Endodermal cell (in vitro differentiated cells): ENCODE data around the gene SDSL. TPM values are rescaled to one million over a fixed set of nuclear protein-coding genes. Genes with fewer than 3 reads are reported as not detected.

Source experiments
- DNase-seq: peaks from one replicate; pipeline ENCODE4 v3.0.0-alpha.2; 2017
- H3K27ac ChIP-seq: 2 replicates; pipeline ENCODE4 v1.5.1; 2013; ENCODE audit warnings: mild to moderate bottlenecking, low read depth, low read length, moderate library complexity
- H3K27me3 ChIP-seq: 2 replicates; pipeline ENCODE4 v1.6.1; 2013; ENCODE audit warnings: mild to moderate bottlenecking, low read length, moderate library complexity; ENCODE audit not compliant: insufficient read depth, control insufficient read depth, poor library complexity, severe bottlenecking
- H3K36me3 ChIP-seq: 2 replicates; pipeline ENCODE4 v1.7.0; 2013; ENCODE audit warnings: mild to moderate bottlenecking, low read length, moderate library complexity; ENCODE audit not compliant: control insufficient read depth, insufficient read depth
- H3K4me1 ChIP-seq: one replicate; pipeline ENCODE4 v1.7.0; 2013; ENCODE audit warnings: low read length; ENCODE audit not compliant: control insufficient read depth, insufficient read depth
- H3K4me3 ChIP-seq: 2 replicates; pipeline ENCODE4 v1.5.1; 2013; ENCODE audit warnings: mild to moderate bottlenecking, low read length, moderate library complexity
- H3K9ac ChIP-seq: 2 replicates; pipeline ENCODE4 v1.6.1; 2013; ENCODE audit warnings: mild to moderate bottlenecking, low read length, moderate library complexity; ENCODE audit not compliant: poor library complexity, severe bottlenecking; ENCODE audit errors: extremely low read depth
- H3K9me3 ChIP-seq: 2 replicates; pipeline ENCODE4 v1.6.1; 2013; ENCODE audit warnings: mild to moderate bottlenecking, low read length, moderate library complexity; ENCODE audit not compliant: control insufficient read depth
- H3K27ac Mint-ChIP-seq: 2 replicates; pipeline ENCODE4 v1.8.0; 2020; ENCODE audit warnings: mixed read lengths
- H3K27me3 Mint-ChIP-seq: 2 replicates; pipeline ENCODE4 v1.8.0; 2021; ENCODE audit warnings: mild to moderate bottlenecking, mixed read lengths; ENCODE audit not compliant: insufficient read depth
- H3K36me3 Mint-ChIP-seq: 2 replicates; pipeline ENCODE4 v1.8.0; 2020; ENCODE audit warnings: low read depth, mixed read lengths
- H3K4me1 Mint-ChIP-seq: 2 replicates; pipeline ENCODE4 v1.8.0; 2020; ENCODE audit warnings: mixed read lengths
- H3K4me3 Mint-ChIP-seq: 2 replicates; pipeline ENCODE4 v1.8.0; 2020; ENCODE audit warnings: mild to moderate bottlenecking, moderate library complexity, mixed read lengths
- H3K9me3 Mint-ChIP-seq: 2 replicates; pipeline ENCODE4 v1.8.0; 2020; ENCODE audit warnings: mild to moderate bottlenecking, mixed read lengths
- CTCF ChIP-seq: fragments of 200-600 bp; sonication (generic); conservative IDR thresholded peaks from 2 replicates; pipeline ENCODE4 v1.5.0; 2021; ENCODE audit warnings: antibody characterized with exemption, mild to moderate bottlenecking
- WGBS, 2 experiments: methylation state at CpG; one replicate each; pipeline versions ENCODE4 v1.1.5 to v1.1.7; 2013; ENCODE audit warnings: missing lambda C conversion rate in 2 of 2, mixed read lengths in 1 of 2; ENCODE audit not compliant: insufficient coverage in 1 of 2, insufficient read length in 1 of 2; 5-methylcytosine and 5-hydroxymethylcytosine counted together
- total RNA-seq, 2 donors: library from RNA; stranded (reverse); fragmentation: NEBNext Ultra II Directional in 1 of 2; extraction: Animal tissue kit (Norgen Biotek cat#: 25700) in 1 of 2; gene quantifications; 2 replicates in 1 of 2; 3 replicates in 1 of 2; pipeline ENCODE4 v1.2.1, GENCODE V29; 2021

SDSL gene
- total RNA-seq, 2 donors from 2014 or later: 2.4 to 5.7 TPM

GRCh38 chr12:113374823-113375428 is 47.3 kb upstream of the SDSL start:
- H3K27me3 Mint-ChIP-seq: no peaks in the 10 kb centered on the region
- peaks cover 31% of the 10 kb centered on the region for H3K36me3 Mint-ChIP-seq
- H3K4me3 Mint-ChIP-seq: no peak overlapping the region
- H3K4me1 Mint-ChIP-seq: no peaks in the 10 kb centered on the region
- no peaks in the 10 kb centered on the region for H3K4me1 ChIP-seq
- no peak overlapping the region for H3K9ac ChIP-seq
- no peak for DNase-seq
- H3K9me3 ChIP-seq: no peaks in the 10 kb centered on the region
- peaks cover 17% of the 10 kb centered on the region for H3K36me3 ChIP-seq
- H3K9me3 Mint-ChIP-seq: no peaks in the 10 kb centered on the region
- TF ChIP-seq CTCF: no peak
- 92% methylated on average over 3 of the region's 4 CpGs; no CpG with 5 or more reads in 1 of the 2 experiments for WGBS, 2 experiments
- no peak overlapping the region for H3K4me3 ChIP-seq
- H3K27ac ChIP-seq: no peak overlapping the region
- no peak overlapping the region for H3K27ac Mint-ChIP-seq
- no peaks in the 10 kb centered on the region for H3K27me3 ChIP-seq

- no peak for DNase-seq
- no peak overlapping the region for H3K9ac ChIP-seq
- no peaks in the 10 kb centered on the region for H3K9me3 ChIP-seq
- H3K4me1 ChIP-seq: no peaks in the 10 kb centered on the region
- no peaks in the 10 kb centered on the region for H3K27me3 ChIP-seq
- H3K36me3 ChIP-seq: peaks cover 17% of the 10 kb centered on the region
- no peak overlapping the region for H3K27ac ChIP-seq
- H3K4me1 Mint-ChIP-seq: no peaks in the 10 kb centered on the region
- no peak overlapping the region for H3K4me3 Mint-ChIP-seq
- TF ChIP-seq CTCF: no peak
- H3K27me3 Mint-ChIP-seq: no peaks in the 10 kb centered on the region
- H3K9me3 Mint-ChIP-seq: no peaks in the 10 kb centered on the region
- no peak overlapping the region for H3K4me3 ChIP-seq
- 83 to 94% methylated on average over 1 to 3 of the region's 3 CpGs for WGBS, 2 experiments
- H3K36me3 Mint-ChIP-seq: peaks cover 26% of the 10 kb centered on the region
- no peak overlapping the region for H3K27ac Mint-ChIP-seq
Observed at GRCh38 chr12:113378291-113378690, 43.9 kb upstream of the SDSL start.

DNA sequence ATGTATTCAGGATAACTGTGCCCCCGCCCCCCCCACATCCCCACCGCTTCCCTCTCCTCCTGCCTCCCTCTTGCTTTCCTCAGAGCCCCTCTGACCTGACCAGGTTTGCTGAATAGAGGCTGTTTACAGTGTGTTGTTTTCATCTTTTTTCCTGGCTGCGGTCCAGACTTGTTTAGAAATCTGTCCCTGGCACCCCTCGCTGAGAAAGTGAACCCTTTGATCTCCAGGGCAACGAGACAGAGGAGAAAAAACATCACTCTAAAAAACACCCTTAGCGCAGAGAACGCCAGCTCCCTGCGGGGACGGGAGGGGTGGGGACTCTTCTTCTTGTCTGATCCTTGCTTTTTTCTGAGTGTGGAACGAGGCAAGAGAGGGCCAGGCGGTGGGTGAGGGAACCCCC is 41.0 kb upstream of the SDSL start:
- Histone ChIP-seq H3K4me1 (no peaks in the 10 kb centered on the region), H3K9me3 (no peaks in the 10 kb centered on the region), H3K27ac (peak overlapping the region; percentile 47), H3K36me3 (peaks cover 18% of the 10 kb centered on the region), H3K4me3 (no peak overlapping the region), H3K27me3 (no peaks in the 10 kb centered on the region), H3K9ac (no peak overlapping the region)
- no peaks in the 10 kb centered on the region for H3K9me3 Mint-ChIP-seq
- DNase-seq: no peak
- H3K4me3 Mint-ChIP-seq: no peak overlapping the region
- no peaks in the 10 kb centered on the region for H3K27me3 Mint-ChIP-seq
- H3K36me3 Mint-ChIP-seq: peaks cover 25% of the 10 kb centered on the region
- no peak overlapping the region for H3K27ac Mint-ChIP-seq
- no peaks in the 10 kb centered on the region for H3K4me1 Mint-ChIP-seq
- TF ChIP-seq CTCF: no peak
- WGBS, 2 experiments: 55 to 78% methylated on average over 5 to 11 of the region's 11 CpGs
